PFSK-1 (cell line): Measurements from ENCODE around the gene TMEM185B.

Experiments
- FOXP2 ChIP-seq: optimal IDR thresholded peaks from 2 replicates; pipeline ENCODE3; 2011; ENCODE audit warnings: borderline replicate concordance, control low read depth, inconsistent platforms; ENCODE audit not compliant: insufficient read depth; ENCODE audit errors: extremely low read length, extremely low read depth
- POLR2AphosphoS5 ChIP-seq: IDR thresholded peaks from 2 replicates; pipeline ENCODE4 v1.6.1; 2012; ENCODE audit warnings: low read depth, mild to moderate bottlenecking, control low read depth, low read length, moderate library complexity
- SIN3A ChIP-seq: IDR thresholded peaks from 2 replicates; pipeline ENCODE4 v1.6.1; 2012; ENCODE audit warnings: mild to moderate bottlenecking, low read length, moderate library complexity, borderline replicate concordance; ENCODE audit not compliant: insufficient read depth
- TAF1 ChIP-seq: IDR thresholded peaks from 2 replicates; pipeline ENCODE4 v1.6.1; 2012; ENCODE audit warnings: low read length, control low read depth, borderline replicate concordance; ENCODE audit not compliant: insufficient read depth
- TF ChIP-seq, protein P1 (sequence below), 2 experiments: IDR thresholded peaks; 2 replicates each; pipeline versions ENCODE4 v1.6.1 to v1.8.0; 2011 to 2012; ENCODE audit warnings: low read depth in 2 of 2, low read length in 2 of 2, control low read depth in 1 of 2, inconsistent platforms in 1 of 2, mild to moderate bottlenecking in 1 of 2, moderate library complexity in 1 of 2; ENCODE audit not compliant: insufficient read depth in 1 of 2

DNA sequence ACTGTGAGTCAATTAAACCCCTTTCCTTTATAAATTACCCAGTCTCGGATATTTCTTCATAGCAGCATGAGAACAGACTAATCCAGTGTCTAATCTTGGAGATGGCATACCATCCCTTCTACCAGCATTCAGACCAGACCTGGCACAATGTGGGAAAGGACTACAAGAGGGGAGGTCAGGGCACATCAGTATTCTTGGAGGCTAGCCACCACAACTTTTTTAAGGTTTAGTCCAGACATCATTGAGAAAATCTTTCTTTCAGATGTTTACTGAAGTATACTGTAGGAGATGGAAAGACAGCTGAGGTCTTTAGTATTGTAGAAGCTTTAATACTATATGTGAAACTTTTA, 33.4 kb upstream of the TMEM185B start:
- TF ChIP-seq SIN3A: no peak
- TF ChIP-seq, protein P1, sequence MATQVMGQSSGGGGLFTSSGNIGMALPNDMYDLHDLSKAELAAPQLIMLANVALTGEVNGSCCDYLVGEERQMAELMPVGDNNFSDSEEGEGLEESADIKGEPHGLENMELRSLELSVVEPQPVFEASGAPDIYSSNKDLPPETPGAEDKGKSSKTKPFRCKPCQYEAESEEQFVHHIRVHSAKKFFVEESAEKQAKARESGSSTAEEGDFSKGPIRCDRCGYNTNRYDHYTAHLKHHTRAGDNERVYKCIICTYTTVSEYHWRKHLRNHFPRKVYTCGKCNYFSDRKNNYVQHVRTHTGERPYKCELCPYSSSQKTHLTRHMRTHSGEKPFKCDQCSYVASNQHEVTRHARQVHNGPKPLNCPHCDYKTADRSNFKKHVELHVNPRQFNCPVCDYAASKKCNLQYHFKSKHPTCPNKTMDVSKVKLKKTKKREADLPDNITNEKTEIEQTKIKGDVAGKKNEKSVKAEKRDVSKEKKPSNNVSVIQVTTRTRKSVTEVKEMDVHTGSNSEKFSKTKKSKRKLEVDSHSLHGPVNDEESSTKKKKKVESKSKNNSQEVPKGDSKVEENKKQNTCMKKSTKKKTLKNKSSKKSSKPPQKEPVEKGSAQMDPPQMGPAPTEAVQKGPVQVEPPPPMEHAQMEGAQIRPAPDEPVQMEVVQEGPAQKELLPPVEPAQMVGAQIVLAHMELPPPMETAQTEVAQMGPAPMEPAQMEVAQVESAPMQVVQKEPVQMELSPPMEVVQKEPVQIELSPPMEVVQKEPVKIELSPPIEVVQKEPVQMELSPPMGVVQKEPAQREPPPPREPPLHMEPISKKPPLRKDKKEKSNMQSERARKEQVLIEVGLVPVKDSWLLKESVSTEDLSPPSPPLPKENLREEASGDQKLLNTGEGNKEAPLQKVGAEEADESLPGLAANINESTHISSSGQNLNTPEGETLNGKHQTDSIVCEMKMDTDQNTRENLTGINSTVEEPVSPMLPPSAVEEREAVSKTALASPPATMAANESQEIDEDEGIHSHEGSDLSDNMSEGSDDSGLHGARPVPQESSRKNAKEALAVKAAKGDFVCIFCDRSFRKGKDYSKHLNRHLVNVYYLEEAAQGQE (IDR thresholded peaks at IDR 0.05; ENCODE audit: insufficient read depth in 1 of 2, low read depth in 2 of 2, low read length in 2 of 2): no peak
- no peak for TF ChIP-seq TAF1
- no peak for TF ChIP-seq POLR2AphosphoS5
- no peak for TF ChIP-seq FOXP2
